Liver (tissue), 2 donors: Measurements from ENCODE around the gene ING3.
"Not testable (repeated sequence)": the region's sequence is repeated elsewhere in the genome, so short reads cannot be mapped to it uniquely, and the experiment has no call there.

Experiments used
- HNF4A ChIP-seq, 2 donors: conservative IDR thresholded peaks; 2 replicates each; pipeline ENCODE4 v1.6.1; 2016; ENCODE audit warnings: antibody characterized with exemption in 2 of 2, mild to moderate bottlenecking in 2 of 2
- JUND ChIP-seq, 2 donors: IDR thresholded peaks; 2 replicates each; pipeline ENCODE4 v1.6.1; 2016; ENCODE audit warnings: antibody characterized with exemption in 2 of 2
- RAD21 ChIP-seq, 2 donors: IDR thresholded peaks; 2 replicates each; pipeline ENCODE4 v1.6.1; 2016; ENCODE audit warnings: antibody characterized with exemption in 2 of 2, mild to moderate bottlenecking in 2 of 2
- donor health status: healthy.

DNA sequence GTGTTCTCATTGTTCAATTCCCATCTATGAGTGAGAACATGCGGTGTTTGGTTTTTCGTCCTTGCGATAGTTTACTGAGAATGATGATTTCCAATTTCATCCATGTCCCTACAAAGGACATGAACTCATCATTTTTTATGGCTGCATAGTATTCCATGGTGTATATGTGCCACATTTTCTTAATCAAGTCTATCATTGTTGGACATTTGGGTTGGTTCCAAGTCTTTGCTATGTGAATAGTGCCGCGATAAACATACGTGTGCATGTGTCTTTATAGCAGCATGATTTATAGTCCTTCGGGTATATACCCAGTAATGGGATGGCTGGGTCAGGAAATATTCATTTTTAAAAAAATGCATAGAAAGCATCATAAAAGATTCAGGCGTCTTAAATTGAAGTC, 33.0 kb downstream of the ING3 start:
- not testable (repeated sequence) for TF ChIP-seq RAD21 (IDR thresholded peaks at IDR 0.05); JUND (IDR thresholded peaks at IDR 0.05); HNF4A (conservative IDR thresholded peaks at IDR 0.05)
